Mesenteric fat pad (tissue), 1 donor: ENCODE measurements around the gene TAGAP. TPM values are rescaled to one million over a fixed set of nuclear protein-coding genes. Genes with fewer than 3 reads are reported as not detected.
"Not testable (repeated sequence)": the region's sequence is repeated elsewhere in the genome, so short reads cannot be mapped to it uniquely, and the experiment has no call there.

Experiments
- DNase-seq: peaks from one replicate; pipeline ENCODE4 v3.0.0-alpha.2; 2020; ENCODE audit warnings: low spot score
- total RNA-seq: library from RNA; stranded (reverse); fragmentation: NEBNext Ultra II Directional; extraction: Animal tissue kit (Norgen Biotek cat#: 25700); gene quantifications from one replicate; pipeline ENCODE4 v1.2.1, GENCODE V29; 2021
- donor health status: DM: yes; HTN: yes; CAD: no.

Gene TAGAP
- total RNA-seq, 1 donor from 2014 or later: 5.7 TPM

DNA sequence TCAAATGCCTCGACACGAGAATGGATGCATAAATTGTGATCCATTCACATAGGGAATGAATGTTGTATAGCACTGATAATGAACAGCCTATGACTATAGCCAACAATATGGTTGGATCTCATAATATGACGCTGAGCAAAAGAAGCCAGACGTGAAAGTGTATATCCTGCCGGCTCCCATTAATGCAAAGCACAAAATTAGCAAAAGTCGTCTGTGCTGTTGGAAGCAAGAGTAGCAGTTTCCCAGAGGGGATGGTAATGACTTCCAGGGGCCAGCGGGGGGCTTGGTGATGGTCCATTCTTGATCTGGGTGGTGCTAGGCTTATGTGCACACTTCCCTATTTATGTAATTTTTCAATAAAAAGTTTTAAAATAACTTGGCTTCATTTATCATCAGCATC lies 1.0 kb upstream of the TAGAP start:
- DNase-seq: no peak

GRCh38 chr6:159043947-159044346 lies 844 bp downstream of the TAGAP start:
- no peak for DNase-seq

GRCh38 chr6:159043251-159043650 lies 1.5 kb downstream of the TAGAP start:
- no peak for DNase-seq

- no peak for DNase-seq
Observed at GRCh38 chr6:159042826-159043181, 2.0 kb downstream of the TAGAP start.

GRCh38 chr6:159042003-159042825 lies 2.6 kb downstream of the TAGAP start:
- DNase-seq: no peak

- no peak for DNase-seq
Observed at GRCh38 chr6:159041181-159041580, 3.6 kb downstream of the TAGAP start.

DNA sequence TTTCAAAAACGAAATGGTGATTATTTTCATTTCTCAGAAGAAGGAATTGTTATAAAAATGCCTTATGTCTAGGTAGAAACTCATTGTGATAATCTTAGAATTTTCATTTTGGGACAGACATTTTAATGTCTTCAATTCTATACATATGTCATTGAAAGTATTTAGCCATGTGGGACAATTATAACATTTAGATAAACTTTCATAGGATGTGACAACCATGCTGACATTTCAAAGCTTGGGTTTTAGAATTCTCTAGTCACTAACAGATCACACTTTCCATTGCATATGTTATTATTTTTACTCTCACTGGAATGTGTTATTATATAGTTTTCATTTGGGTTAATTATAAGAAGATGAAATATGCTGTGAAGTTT lies 4.9 kb downstream of the TAGAP start:
- DNase-seq: no peak

GRCh38 chr6:159038914-159039884 lies 5.6 kb downstream of the TAGAP start:
- DNase-seq: no peak

GRCh38 chr6:159038318-159038717 lies 6.5 kb downstream of the TAGAP start:
- DNase-seq: not testable (repeated sequence)

- DNase-seq: no peak
Observed at GRCh38 chr6:159037756-159038290, 7.0 kb downstream of the TAGAP start.

DNA sequence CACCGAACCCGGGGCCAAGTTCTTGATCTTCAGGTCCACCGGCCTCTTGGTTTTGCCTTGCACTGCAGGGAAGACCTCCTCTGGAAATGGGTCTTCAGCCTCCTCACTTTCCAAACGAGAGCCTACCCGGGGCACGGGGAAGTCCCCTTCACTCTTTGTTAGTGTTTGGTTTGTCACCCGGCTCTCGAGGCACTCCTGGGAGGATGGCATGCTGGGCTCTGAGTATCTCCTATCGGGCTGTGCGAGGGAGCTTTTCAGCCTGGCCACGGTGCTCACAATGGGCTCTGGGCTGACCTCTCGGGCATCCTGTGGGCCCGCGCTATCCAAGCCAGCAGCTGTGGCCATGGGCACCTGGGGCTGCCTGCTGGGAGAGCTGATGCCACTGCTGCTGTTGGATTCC lies 8.1 kb downstream of the TAGAP start:
- no peak for DNase-seq

DNA sequence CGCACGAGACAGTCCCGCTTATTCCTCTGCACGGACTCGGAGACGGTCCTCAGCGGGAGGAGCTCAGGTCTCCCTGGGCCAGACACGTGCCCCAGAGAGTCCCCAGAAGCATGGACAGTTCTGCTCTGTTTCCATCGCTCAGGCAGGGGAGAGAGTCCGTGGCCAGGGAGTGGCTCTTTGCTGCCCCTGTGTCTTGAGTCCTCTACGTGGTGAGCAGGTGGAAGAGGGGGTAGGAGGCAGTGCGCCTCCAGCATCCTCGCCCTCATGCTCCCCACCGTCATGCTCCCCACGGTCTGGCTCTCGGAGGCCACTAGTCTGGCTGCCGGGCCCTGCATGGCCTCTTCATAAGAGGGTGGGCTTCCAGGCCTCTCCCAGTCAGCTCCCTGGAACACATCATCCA lies 8.9 kb downstream of the TAGAP start:
- no peak for DNase-seq

DNA sequence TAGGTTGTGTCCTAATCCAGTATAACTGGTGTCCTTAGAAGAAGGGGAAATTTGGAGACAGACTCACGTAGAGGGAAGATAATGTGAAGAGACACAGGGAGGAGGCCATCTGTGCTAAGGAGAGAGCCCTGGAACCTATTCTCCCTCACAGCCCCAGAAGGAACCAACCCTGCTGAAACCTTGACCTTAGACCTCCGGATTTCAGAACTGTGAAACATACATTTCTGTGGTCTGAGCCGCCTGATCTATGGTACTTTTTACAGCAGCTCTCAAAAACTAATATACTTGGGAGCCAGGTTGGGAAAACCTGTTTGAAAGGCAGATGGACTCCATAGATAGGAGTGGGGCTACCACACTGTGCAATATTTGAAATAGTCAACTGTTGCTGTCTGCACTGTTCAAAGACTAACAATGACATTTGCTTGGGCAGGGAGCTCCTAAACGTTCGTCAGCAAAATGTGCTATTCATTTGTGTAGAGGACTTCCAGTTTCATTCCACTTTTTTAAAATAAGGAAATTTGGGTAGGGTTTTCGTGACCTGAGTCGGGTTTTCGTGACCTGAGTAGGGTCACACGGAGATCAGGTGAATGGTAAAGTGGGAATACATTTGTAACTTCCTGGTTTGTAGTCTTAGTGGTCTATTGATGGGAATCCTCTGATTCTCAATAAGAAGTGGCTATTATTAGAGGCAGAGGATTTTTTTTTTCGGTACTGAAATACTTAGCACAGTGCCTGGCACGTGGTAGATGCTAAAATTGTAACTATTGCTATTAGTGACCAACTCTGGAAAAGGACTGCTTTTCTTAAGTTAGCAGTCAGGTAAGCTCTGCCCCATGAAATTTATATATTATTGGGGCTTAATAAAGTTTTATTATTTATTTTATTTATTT lies 11.4 kb downstream of the TAGAP start:
- no peak for DNase-seq

DNA sequence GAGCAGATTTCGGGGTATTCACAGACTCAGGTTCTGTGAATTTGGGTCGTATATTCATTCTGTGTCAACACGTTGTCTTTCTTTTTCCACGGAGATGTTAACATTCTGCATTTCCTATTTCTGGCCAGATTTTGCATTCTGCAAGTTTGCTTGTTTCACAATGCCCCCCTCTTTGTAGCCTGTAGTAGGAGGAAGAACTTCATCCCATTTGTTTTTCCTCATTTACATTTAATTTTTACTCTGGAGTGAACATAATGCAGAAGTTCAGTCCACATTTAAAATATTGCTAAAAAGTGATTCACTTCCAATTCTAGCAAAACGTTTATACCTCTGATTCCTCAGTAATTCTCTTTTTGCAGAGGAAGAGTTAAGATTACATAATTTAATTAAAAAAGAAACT lies 12.9 kb downstream of the TAGAP start:
- DNase-seq: no peak

GRCh38 chr6:159030168-159030567 lies 14.6 kb downstream of the TAGAP start:
- no peak for DNase-seq

GRCh38 chr6:159025224-159025623 lies 19.6 kb downstream of the TAGAP start:
- not testable (repeated sequence) for DNase-seq

GRCh38 chr6:159023893-159024292 lies 20.9 kb downstream of the TAGAP start:
- DNase-seq: no peak

DNA sequence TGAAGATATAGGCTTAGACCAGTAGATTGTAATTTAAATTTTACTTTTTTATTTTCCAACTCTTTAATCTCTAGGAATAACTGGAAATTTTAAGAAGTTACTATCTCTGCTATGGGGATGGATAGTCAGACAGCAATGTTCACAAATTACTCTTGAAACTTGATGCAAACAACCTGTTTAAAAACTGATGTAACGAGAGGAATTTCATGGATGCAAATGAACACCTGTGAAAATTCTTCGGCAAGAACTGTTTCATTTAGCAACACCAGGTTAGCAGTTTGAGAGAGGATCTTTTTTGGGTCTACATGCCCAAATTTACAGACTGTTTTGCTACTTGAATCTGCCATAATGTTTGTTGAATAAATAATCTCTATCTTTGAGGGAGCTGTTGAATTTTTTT lies 24.8 kb downstream of the TAGAP start:
- no peak for DNase-seq

DNA sequence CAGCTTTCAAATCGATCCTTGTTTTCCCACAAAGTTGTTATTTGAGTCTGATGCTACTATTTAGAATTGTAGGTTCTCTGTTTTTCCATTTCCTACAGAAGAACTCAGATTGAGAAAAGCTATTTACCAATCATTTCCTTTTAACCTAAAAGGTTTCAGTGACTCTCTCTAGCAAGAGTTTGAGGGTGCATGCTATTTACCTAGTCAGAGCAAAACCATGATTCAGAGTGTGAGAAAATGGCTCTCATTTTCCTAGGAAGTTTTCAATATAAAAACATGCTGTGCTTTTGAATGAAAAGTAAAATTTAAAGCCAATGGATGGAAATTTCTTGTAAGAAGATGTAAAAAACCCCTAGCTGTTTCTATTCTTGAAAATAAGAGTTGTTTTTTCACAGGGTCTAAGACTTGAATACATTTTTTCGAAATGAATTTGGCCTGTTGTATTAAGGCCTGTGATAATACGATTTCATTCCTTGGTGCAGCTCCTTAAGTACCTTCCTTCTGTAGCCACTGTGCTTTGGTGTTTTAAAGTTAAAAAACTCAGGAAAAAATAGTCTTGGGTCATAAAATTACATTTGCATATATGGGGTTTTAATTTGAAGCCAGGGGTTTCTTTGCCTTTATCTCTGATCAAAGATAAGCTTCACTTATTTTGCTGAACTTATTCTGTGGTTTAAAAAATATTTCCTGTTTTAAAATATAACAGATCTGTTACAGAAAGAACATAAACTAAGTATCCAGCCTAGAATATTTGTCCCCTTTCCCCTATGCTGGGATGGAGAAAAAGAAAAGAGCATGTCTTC lies 26.8 kb downstream of the TAGAP start:
- no peak for DNase-seq

- no peak for DNase-seq
Observed at GRCh38 chr6:159014406-159014805, 30.4 kb downstream of the TAGAP start.
